Right ventricle myocardium inferior (tissue), 1 donor: ENCODE data around the gene C1QTNF3. TPM values are rescaled to one million over a fixed set of nuclear protein-coding genes. Genes with fewer than 3 reads are reported as not detected.
A peak's percentile ranks its signal among the peaks of the same experiment; 100 is the strongest.
"Not testable (repeated sequence)": the region's sequence is repeated elsewhere in the genome, so short reads cannot be mapped to it uniquely, and the experiment has no call there.

Source experiments
- ATAC-seq: fragments of 200-7000 bp; cut with Tn5 transposase; one replicate; pipeline ENCODE4 v1.9.1; 2020; ENCODE audit warnings: mild to moderate bottlenecking, moderate library complexity
- DNase-seq: peaks from one replicate; pipeline ENCODE4 v3.0.0; 2021; ENCODE audit errors: missing footprints
- intact Hi-C: fragments of 100-400 bp; cut with DNase I; formaldehyde crosslinking; loops from one replicate; pipeline ENCODE4 v1.11.0; 2022
- long read RNA-seq: library from polyadenylated mRNA; unstranded; transcript quantifications from one replicate; pipeline ENCODE4 v2.0.0, GENCODE V29; 2021
- total RNA-seq: library from RNA; stranded (reverse); fragmentation: NEBNext Ultra II Directional; extraction: Animal tissue kit (Norgen Biotek cat#: 25700); gene quantifications from one replicate; pipeline ENCODE4 v1.2.1, GENCODE V29; 2021
- donor health status: DM: no; HTN: yes; CAD: no; lungs with severe emphysema.

The C1QTNF3 gene, protein sequence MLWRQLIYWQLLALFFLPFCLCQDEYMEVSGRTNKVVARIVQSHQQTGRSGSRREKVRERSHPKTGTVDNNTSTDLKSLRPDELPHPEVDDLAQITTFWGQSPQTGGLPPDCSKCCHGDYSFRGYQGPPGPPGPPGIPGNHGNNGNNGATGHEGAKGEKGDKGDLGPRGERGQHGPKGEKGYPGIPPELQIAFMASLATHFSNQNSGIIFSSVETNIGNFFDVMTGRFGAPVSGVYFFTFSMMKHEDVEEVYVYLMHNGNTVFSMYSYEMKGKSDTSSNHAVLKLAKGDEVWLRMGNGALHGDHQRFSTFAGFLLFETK
- total RNA-seq: 0.60 TPM
- long read RNA-seq: 0 reads

GRCh38 chr5:34043099-34043876 is at the start of gene C1QTNF3:
Gene C1QTNF3 (minus strand): TSS chr5:34043213. CDS start chr5:34043125, 88 bp downstream.
- peak; percentile 39 for ATAC-seq
- no peak for DNase-seq
- intact Hi-C loops: no loop called here

GRCh38 chr5:34091039-34091438 is 48.0 kb upstream of the C1QTNF3 start:
- intact Hi-C loops, DNase-seq, ATAC-seq: not testable (repeated sequence)

- DNase-seq, ATAC-seq, intact Hi-C loops: not testable (repeated sequence)
Observed at GRCh38 chr5:34089802-34090201, 46.8 kb upstream of the C1QTNF3 start.

- DNase-seq, intact Hi-C loops, ATAC-seq: not testable (repeated sequence)
Observed at GRCh38 chr5:34087728-34088127, 44.7 kb upstream of the C1QTNF3 start.

GRCh38 chr5:34083898-34084297 is 40.9 kb upstream of the C1QTNF3 start:
- DNase-seq, ATAC-seq, intact Hi-C loops: not testable (repeated sequence)

DNA sequence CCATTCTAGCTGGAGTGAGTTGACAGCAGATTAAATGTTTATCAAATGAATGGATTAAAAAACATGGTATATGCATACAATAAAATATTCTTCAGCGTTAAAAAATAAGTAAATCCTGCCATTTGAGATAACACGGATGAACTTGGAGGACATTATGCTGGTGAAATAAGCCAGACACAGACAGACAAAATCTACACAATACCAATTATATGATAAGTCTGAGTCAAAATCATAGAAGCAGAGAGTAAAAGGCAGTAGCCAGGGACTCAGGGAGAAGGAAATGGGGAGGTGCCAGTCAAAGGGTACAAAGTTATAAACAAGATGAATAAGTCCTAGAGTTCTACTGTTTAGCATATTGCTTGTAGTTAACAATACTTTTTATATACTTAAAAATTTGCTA is 36.5 kb upstream of the C1QTNF3 start:
- ATAC-seq, DNase-seq, intact Hi-C loops: not testable (repeated sequence)

DNA sequence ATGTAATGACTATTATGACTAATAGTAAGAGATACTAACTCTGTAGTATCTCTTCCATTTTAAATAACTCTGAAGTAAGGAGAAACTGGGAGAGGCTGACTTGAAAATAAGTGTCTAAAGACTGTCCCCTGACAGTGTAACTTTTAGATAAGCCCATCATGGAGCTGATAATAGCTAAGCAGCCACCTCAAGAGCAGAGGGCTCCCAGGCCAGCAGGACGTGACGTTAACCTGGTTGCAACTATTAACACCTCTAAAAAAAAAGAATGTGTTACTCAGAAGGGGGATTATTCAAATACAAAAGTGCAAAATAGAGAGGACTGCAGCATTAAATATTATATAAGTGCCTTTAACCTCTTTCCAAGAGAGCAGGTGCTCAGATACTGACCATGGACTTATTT is 34.6 kb upstream of the C1QTNF3 start:
- not testable (repeated sequence) for ATAC-seq

GRCh38 chr5:34076719-34077364 is 33.8 kb upstream of the C1QTNF3 start:
- not testable (repeated sequence) for DNase-seq, ATAC-seq

More for the DNA sequence above, 34.6 kb upstream of the C1QTNF3 start:
- DNase-seq, intact Hi-C loops: not testable (repeated sequence)

GRCh38 chr5:34074472-34074871 is 31.5 kb upstream of the C1QTNF3 start:
- ATAC-seq, DNase-seq, intact Hi-C loops: not testable (repeated sequence)

More at GRCh38 chr5:34076719-34077364, 33.8 kb upstream of the C1QTNF3 start:
- intact Hi-C loops: not testable (repeated sequence)

DNA sequence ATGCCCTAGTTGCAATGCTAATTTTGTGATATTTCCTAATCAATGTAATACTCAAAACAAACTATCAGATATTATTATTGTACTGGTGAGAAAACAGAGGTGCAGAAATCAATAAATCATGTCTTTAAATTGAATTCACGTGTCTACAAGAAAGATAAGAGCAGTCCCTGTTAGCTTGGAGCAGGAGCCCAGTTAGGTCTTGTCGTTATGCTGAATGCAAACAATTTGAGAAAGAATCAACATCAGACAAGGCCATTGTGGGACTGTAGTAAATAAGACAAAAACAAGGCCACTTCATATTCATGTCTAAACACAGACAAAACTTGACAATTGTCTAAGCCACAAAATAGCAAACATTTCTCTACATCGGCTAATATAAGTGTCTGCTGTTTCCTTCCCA is 31.1 kb upstream of the C1QTNF3 start:
- intact Hi-C loops, ATAC-seq, DNase-seq: not testable (repeated sequence)

GRCh38 chr5:34070626-34071025 is 27.6 kb upstream of the C1QTNF3 start:
- intact Hi-C loops, DNase-seq, ATAC-seq: not testable (repeated sequence)

DNA sequence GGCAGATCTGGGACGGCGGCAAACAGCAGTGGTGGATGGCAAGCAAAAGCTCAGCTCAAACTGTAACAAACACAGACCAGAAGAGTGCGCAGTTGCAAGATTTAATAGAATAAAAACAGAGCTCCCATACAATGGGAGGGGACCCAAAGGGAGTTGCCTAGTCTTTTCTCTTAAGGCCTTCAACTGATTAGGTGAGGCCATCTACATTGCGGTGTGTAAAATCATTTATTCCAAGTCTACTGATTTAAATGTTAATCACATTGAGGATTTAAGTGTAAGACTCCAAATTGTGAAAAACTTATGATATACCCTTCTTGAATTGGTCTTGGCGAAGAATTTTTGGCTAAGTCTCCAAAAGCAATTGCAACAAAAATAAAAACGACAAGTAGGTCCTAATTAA is 21.6 kb upstream of the C1QTNF3 start:
- intact Hi-C loops: no loop called here
- ATAC-seq: no peak

DNA sequence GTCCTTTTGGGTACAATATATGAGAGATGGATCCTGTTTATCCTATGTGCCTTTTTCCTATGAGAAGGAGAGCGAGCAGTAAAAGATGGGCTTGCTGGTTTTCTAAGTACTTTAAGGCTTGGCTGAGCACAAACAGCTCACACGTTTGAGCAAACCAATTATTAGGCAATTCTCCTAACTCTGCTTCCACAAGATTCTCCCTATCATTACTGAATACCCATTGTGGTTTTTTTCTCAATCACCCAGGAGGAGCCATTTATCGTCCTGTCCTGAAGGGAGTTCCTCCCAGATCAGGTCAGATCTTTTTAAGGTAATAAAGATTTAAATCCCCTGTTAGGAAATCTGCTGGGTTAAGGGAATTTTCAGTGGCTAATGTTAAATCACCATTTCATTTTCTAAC is 19.4 kb upstream of the C1QTNF3 start:
- ATAC-seq: no peak
- DNase-seq: no peak
- intact Hi-C loops: no loop called here

More for the DNA sequence above, 21.6 kb upstream of the C1QTNF3 start:
- DNase-seq: no peak

DNA sequence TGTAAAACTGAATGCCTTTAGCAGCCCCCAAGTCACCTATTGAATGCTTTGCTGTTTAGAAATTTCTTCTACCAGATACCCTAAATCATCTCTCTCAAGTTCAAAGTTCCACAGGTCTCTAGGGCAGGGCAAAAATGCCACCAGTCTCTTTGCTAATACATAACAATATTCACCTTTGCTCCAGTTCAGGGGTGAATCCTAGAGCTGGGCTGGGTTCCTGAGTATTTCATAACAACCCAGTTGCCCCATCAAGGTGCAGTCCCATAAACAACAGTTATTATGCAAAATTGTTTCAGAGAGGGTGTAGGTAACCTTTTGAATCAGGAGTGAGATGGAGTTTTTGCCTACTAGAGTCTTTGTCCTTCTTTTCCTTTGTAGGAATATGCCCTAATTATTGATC is 19.0 kb upstream of the C1QTNF3 start:
- no peak for ATAC-seq
- no peak for DNase-seq
- intact Hi-C loops: no loop called here

- intact Hi-C loops: no loop called here
- no peak for DNase-seq
- ATAC-seq: no peak
Observed at GRCh38 chr5:34059977-34060376, 17.0 kb upstream of the C1QTNF3 start.

- DNase-seq: no peak
- intact Hi-C loops: no loop called here
- no peak for ATAC-seq
Observed at GRCh38 chr5:34058532-34058931, 15.5 kb upstream of the C1QTNF3 start.

GRCh38 chr5:34057569-34057968 is 14.6 kb upstream of the C1QTNF3 start:
- intact Hi-C loops: no loop called here
- ATAC-seq (no peak), DNase-seq (no peak)

GRCh38 chr5:34057118-34057517 is 14.1 kb upstream of the C1QTNF3 start:
- no peak for DNase-seq
- intact Hi-C loops: no loop called here
- ATAC-seq: no peak

GRCh38 chr5:34055667-34056066 is 12.7 kb upstream of the C1QTNF3 start:
- intact Hi-C loops: no loop called here
- ATAC-seq: no peak
- DNase-seq: no peak
